Measurements from ENCODE around the gene TM6SF1. TPM values are rescaled to one million over a fixed set of nuclear protein-coding genes. Genes with fewer than 3 reads are reported as not detected.

The TM6SF1 gene
- total and polyA plus RNA-seq, 2 of the 8 experiments (the other 6 are each of a cell fraction or from before 2014, with no cell fraction given): 0.74 to 1.0 TPM

DNA sequence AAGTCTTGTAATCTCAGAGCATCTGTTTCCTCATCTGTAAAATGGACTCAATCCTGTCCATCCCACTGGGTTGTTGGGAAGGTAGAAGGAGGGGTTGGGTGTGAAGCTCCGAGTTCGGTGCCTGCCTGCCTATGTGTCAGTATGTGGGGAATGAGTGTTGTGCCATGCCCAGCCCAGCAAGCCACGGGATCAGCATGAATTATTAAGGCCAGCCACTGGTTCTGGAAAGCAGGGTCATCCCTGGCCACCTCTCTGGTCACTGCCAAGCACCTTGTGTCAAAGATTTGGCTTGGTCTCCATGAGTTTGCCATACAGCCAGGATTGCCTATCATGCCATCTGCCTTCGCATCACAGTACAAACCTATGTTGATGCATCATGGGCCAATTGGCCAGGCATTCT lies 11.5 kb downstream of the TM6SF1 start (continued):
- TF ChIP-seq SIX5 (IDR thresholded peaks at IDR 0.05; ENCODE audit: low read depth, low read length): no peak
- TF ChIP-seq SP2 (IDR thresholded peaks at IDR 0.05; ENCODE audit: low read length): no peak
- TF ChIP-seq SIRT6 (IDR thresholded peaks at IDR 0.05; ENCODE audit: low read length): no peak

Measured in H1 (cell line).